Activated CD8-positive, alpha-beta memory T cell treated with anti-CD3 and anti-CD28 coated beads for 1 hour (primary cell): ENCODE measurements around the gene LIPI.
"Not testable (repeated sequence)": the region's sequence is repeated elsewhere in the genome, so short reads cannot be mapped to it uniquely, and the experiment has no call there.

Source experiments
- DNase-seq, 2 donors: peaks; one replicate each; pipeline ENCODE4 v3.0.0-alpha.2; 2020; ENCODE audit warnings: low read depth in 1 of 2; ENCODE audit errors: extremely low read depth in 1 of 2

The LIPI gene

GRCh38 chr21:14119038-14119437 lies 91.7 kb downstream of the LIPI start:
- DNase-seq: no peak

GRCh38 chr21:14116080-14116481 lies 94.7 kb downstream of the LIPI start:
- no peak for DNase-seq

- DNase-seq: no peak
Measured at GRCh38 chr21:14115646-14116045, 95.1 kb downstream of the LIPI start.

- no peak for DNase-seq
Measured at GRCh38 chr21:14114251-14114650, 96.5 kb downstream of the LIPI start.

- not testable (repeated sequence) for DNase-seq
Measured at GRCh38 chr21:14104564-14104963, 106.2 kb downstream of the LIPI start.

- no peak for DNase-seq
Measured at GRCh38 chr21:14099570-14099969, 111.2 kb downstream of the LIPI start.

GRCh38 chr21:14097881-14098499 lies 112.8 kb downstream of the LIPI start:
- DNase-seq: no peak

GRCh38 chr21:14096577-14096976 lies 114.2 kb downstream of the LIPI start:
- DNase-seq: no peak

GRCh38 chr21:14096172-14096571 lies 114.6 kb downstream of the LIPI start:
- DNase-seq: no peak

GRCh38 chr21:14095056-14095455 lies 115.7 kb downstream of the LIPI start:
- no peak for DNase-seq

GRCh38 chr21:14092834-14093560 lies 117.8 kb downstream of the LIPI start:
- no peak for DNase-seq

- DNase-seq: not testable (repeated sequence)
Measured at GRCh38 chr21:14090184-14090583, 120.6 kb downstream of the LIPI start.

GRCh38 chr21:14088391-14088790 lies 122.4 kb downstream of the LIPI start:
- no peak for DNase-seq

GRCh38 chr21:14086553-14086952 lies 124.2 kb downstream of the LIPI start:
- no peak for DNase-seq

GRCh38 chr21:14084701-14085100 lies 126.1 kb downstream of the LIPI start:
- no peak for DNase-seq

GRCh38 chr21:14084068-14084501 lies 126.7 kb downstream of the LIPI start:
- no peak for DNase-seq

GRCh38 chr21:14080764-14081096 lies 130.0 kb downstream of the LIPI start:
- DNase-seq: no peak

- DNase-seq: no peak
Measured at GRCh38 chr21:14080040-14080763, 130.6 kb downstream of the LIPI start.

- no peak for DNase-seq
Measured at GRCh38 chr21:14078746-14079375, 131.9 kb downstream of the LIPI start.

GRCh38 chr21:14076143-14076806 lies 134.5 kb downstream of the LIPI start:
- no peak for DNase-seq
